C4-2B (cell line): ENCODE data around the gene NUP210.
A peak's percentile ranks its signal among the peaks of the same experiment; 100 is the strongest.

ENCODE experiments used
- H3K27ac ChIP-seq: fragments of 450-650 bp; 2 replicates; pipeline ENCODE4 v1.5.1; 2017
- ZFX ChIP-seq: fragments of 450-650 bp; IDR thresholded peaks from 2 replicates; pipeline ENCODE4 v1.6.1; 2017
- TF ChIP-seq, protein P1 (sequence below): fragments of 450-650 bp; conservative IDR thresholded peaks from 2 replicates; pipeline ENCODE4 v1.5.1; 2017; ENCODE audit warnings: mild to moderate bottlenecking

The NUP210 gene

GRCh38 chr3:13313813-13314212 lies 106.3 kb downstream of the NUP210 start:
- no peak overlapping the region for H3K27ac ChIP-seq
- TF ChIP-seq, protein P1, sequence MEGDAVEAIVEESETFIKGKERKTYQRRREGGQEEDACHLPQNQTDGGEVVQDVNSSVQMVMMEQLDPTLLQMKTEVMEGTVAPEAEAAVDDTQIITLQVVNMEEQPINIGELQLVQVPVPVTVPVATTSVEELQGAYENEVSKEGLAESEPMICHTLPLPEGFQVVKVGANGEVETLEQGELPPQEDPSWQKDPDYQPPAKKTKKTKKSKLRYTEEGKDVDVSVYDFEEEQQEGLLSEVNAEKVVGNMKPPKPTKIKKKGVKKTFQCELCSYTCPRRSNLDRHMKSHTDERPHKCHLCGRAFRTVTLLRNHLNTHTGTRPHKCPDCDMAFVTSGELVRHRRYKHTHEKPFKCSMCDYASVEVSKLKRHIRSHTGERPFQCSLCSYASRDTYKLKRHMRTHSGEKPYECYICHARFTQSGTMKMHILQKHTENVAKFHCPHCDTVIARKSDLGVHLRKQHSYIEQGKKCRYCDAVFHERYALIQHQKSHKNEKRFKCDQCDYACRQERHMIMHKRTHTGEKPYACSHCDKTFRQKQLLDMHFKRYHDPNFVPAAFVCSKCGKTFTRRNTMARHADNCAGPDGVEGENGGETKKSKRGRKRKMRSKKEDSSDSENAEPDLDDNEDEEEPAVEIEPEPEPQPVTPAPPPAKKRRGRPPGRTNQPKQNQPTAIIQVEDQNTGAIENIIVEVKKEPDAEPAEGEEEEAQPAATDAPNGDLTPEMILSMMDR = no peak
- TF ChIP-seq ZFX = no peak

DNA sequence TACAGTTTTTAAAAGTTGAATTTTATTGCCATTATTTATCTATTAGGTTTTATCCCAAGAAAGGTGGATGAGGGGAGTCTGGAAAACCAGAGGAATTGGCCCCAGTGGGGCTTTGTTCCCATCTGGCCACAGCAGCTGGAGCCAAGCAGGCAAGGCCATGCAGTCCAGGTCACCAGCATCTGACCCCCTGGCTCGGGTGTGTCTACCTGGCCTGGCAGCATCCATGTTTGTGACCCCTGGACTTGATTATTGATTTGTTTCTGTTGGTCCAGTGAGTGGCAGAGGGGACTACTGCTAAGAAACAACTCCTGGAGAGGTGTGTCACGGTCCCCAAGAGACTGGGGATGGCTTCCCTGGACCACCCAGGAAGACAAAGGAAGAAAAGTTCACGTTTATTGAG lies 111.1 kb downstream of the NUP210 start:
- no peak overlapping the region for H3K27ac ChIP-seq
- TF ChIP-seq ZFX = no peak
- TF ChIP-seq, protein P1 = no peak

- TF ChIP-seq, protein P1 = peak; percentile 68; the same call in 1 of the 2 replicates
- TF ChIP-seq ZFX = no peak
- H3K27ac ChIP-seq = no peak overlapping the region
These were observed 111.7 kb downstream of the NUP210 start for GRCh38 chr3:13308380-13308801.

- H3K27ac ChIP-seq = no peak overlapping the region
- TF ChIP-seq ZFX = no peak
- TF ChIP-seq, protein P1 = no peak
These were observed 113.1 kb downstream of the NUP210 start for GRCh38 chr3:13307041-13307440.

GRCh38 chr3:13305623-13306022 lies 114.5 kb downstream of the NUP210 start:
- H3K27ac ChIP-seq = no peak overlapping the region
- TF ChIP-seq, protein P1 = no peak
- TF ChIP-seq ZFX = no peak

DNA sequence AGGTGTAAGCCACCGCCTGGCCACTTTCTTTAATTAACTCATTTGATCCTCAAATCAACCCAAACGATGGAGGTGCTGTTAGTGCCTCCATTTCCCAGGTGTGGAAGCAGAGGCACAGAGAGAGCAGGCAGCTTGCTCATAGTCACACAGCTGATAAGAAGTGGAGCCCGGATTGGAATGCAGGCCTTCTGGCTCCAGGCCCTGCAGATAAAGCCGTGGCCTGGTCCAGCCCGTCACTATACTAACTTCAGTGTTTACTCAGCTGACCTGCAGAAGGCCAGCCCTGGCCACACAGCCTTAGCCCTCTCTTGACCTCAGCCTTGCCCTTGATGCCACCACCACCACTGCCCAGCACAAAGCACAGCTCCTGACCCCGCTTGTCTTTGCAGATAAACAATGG lies 116.7 kb downstream of the NUP210 start:
- no peak overlapping the region for H3K27ac ChIP-seq
- no peak for TF ChIP-seq ZFX
- TF ChIP-seq, protein P1 = no peak

GRCh38 chr3:13301286-13301987 lies 118.7 kb downstream of the NUP210 start:
- TF ChIP-seq, protein P1 = no peak
- no peak for TF ChIP-seq ZFX
- no peak overlapping the region for H3K27ac ChIP-seq
